Endodermal cell (in vitro differentiated cells): ENCODE measurements around the gene CHST11. TPM values are rescaled to one million over a fixed set of nuclear protein-coding genes. Genes with fewer than 3 reads are reported as not detected.

Experiments
- DNase-seq: peaks from one replicate; pipeline ENCODE4 v3.0.0-alpha.2; 2017
- H3K27ac ChIP-seq: 2 replicates; pipeline ENCODE4 v1.5.1; 2013; ENCODE audit warnings: mild to moderate bottlenecking, low read depth, low read length, moderate library complexity
- H3K27me3 ChIP-seq: 2 replicates; pipeline ENCODE4 v1.6.1; 2013; ENCODE audit warnings: mild to moderate bottlenecking, low read length, moderate library complexity; ENCODE audit not compliant: insufficient read depth, control insufficient read depth, poor library complexity, severe bottlenecking
- H3K36me3 ChIP-seq: 2 replicates; pipeline ENCODE4 v1.7.0; 2013; ENCODE audit warnings: mild to moderate bottlenecking, low read length, moderate library complexity; ENCODE audit not compliant: control insufficient read depth, insufficient read depth
- H3K4me1 ChIP-seq: one replicate; pipeline ENCODE4 v1.7.0; 2013; ENCODE audit warnings: low read length; ENCODE audit not compliant: control insufficient read depth, insufficient read depth
- H3K4me3 ChIP-seq: 2 replicates; pipeline ENCODE4 v1.5.1; 2013; ENCODE audit warnings: mild to moderate bottlenecking, low read length, moderate library complexity
- H3K9ac ChIP-seq: 2 replicates; pipeline ENCODE4 v1.6.1; 2013; ENCODE audit warnings: mild to moderate bottlenecking, low read length, moderate library complexity; ENCODE audit not compliant: poor library complexity, severe bottlenecking; ENCODE audit errors: extremely low read depth
- H3K9me3 ChIP-seq: 2 replicates; pipeline ENCODE4 v1.6.1; 2013; ENCODE audit warnings: mild to moderate bottlenecking, low read length, moderate library complexity; ENCODE audit not compliant: control insufficient read depth
- H3K27ac Mint-ChIP-seq: 2 replicates; pipeline ENCODE4 v1.8.0; 2020; ENCODE audit warnings: mixed read lengths
- H3K27me3 Mint-ChIP-seq: 2 replicates; pipeline ENCODE4 v1.8.0; 2021; ENCODE audit warnings: mild to moderate bottlenecking, mixed read lengths; ENCODE audit not compliant: insufficient read depth
- H3K36me3 Mint-ChIP-seq: 2 replicates; pipeline ENCODE4 v1.8.0; 2020; ENCODE audit warnings: low read depth, mixed read lengths
- H3K4me1 Mint-ChIP-seq: 2 replicates; pipeline ENCODE4 v1.8.0; 2020; ENCODE audit warnings: mixed read lengths
- H3K4me3 Mint-ChIP-seq: 2 replicates; pipeline ENCODE4 v1.8.0; 2020; ENCODE audit warnings: mild to moderate bottlenecking, moderate library complexity, mixed read lengths
- H3K9me3 Mint-ChIP-seq: 2 replicates; pipeline ENCODE4 v1.8.0; 2020; ENCODE audit warnings: mild to moderate bottlenecking, mixed read lengths
- CTCF ChIP-seq: fragments of 200-600 bp; sonication (generic); conservative IDR thresholded peaks from 2 replicates; pipeline ENCODE4 v1.5.0; 2021; ENCODE audit warnings: antibody characterized with exemption, mild to moderate bottlenecking
- WGBS, 2 experiments: methylation state at CpG; one replicate each; pipeline versions ENCODE4 v1.1.5 to v1.1.7; 2013; ENCODE audit warnings: missing lambda C conversion rate in 2 of 2, mixed read lengths in 1 of 2; ENCODE audit not compliant: insufficient coverage in 1 of 2, insufficient read length in 1 of 2; 5-methylcytosine and 5-hydroxymethylcytosine counted together
- total RNA-seq, 2 donors: library from RNA; stranded (reverse); fragmentation: NEBNext Ultra II Directional in 1 of 2; extraction: Animal tissue kit (Norgen Biotek cat#: 25700) in 1 of 2; gene quantifications; 2 replicates in 1 of 2; 3 replicates in 1 of 2; pipeline ENCODE4 v1.2.1, GENCODE V29; 2021

Gene CHST11
- total RNA-seq, 2 donors from 2014 or later: 30.7 to 36.2 TPM

- Mint-ChIP-seq H3K36me3 (peaks cover 22% of the 10 kb centered on the region), H3K27ac (no peak overlapping the region), H3K4me3 (no peak overlapping the region), H3K27me3 (no peaks in the 10 kb centered on the region), H3K9me3 (peaks cover 15% of the 10 kb centered on the region), H3K4me1 (no peaks in the 10 kb centered on the region)
- WGBS, 2 experiments: 88 to 95% methylated on average over 17 to 19 of the region's 19 CpGs
- H3K27me3 ChIP-seq: no peaks in the 10 kb centered on the region
- no peak overlapping the region for H3K4me3 ChIP-seq
- H3K27ac ChIP-seq: no peak overlapping the region
- no peak for DNase-seq
- no peaks in the 10 kb centered on the region for H3K4me1 ChIP-seq
- no peak for TF ChIP-seq CTCF
- no peak overlapping the region for H3K9ac ChIP-seq
- H3K36me3 ChIP-seq: peaks cover 21% of the 10 kb centered on the region
- H3K9me3 ChIP-seq: peaks cover 18% of the 10 kb centered on the region
These were observed 235.2 kb downstream of the CHST11 start for GRCh38 chr12:104691721-104692556.

- Histone ChIP-seq H3K9ac (no peak overlapping the region), H3K36me3 (peaks cover 21% of the 10 kb centered on the region), H3K4me3 (no peak overlapping the region), H3K27ac (no peak overlapping the region), H3K27me3 (no peaks in the 10 kb centered on the region), H3K9me3 (peaks cover 18% of the 10 kb centered on the region), H3K4me1 (no peaks in the 10 kb centered on the region)
- Mint-ChIP-seq H3K27ac (no peak overlapping the region), H3K4me3 (no peak overlapping the region), H3K36me3 (peaks cover 22% of the 10 kb centered on the region), H3K9me3 (peaks cover 15% of the 10 kb centered on the region), H3K4me1 (no peaks in the 10 kb centered on the region), H3K27me3 (no peaks in the 10 kb centered on the region)
- 75 to 86% methylated on average over 2 to 4 of the region's 4 CpGs for WGBS, 2 experiments
- no peak for TF ChIP-seq CTCF
- no peak for DNase-seq
These were observed 235.9 kb downstream of the CHST11 start for GRCh38 chr12:104692557-104693218.

- no peaks in the 10 kb centered on the region for H3K4me1 ChIP-seq
- Mint-ChIP-seq H3K9me3 (peaks cover 15% of the 10 kb centered on the region), H3K4me3 (no peak overlapping the region), H3K27ac (no peak overlapping the region), H3K4me1 (no peaks in the 10 kb centered on the region), H3K36me3 (peaks cover 22% of the 10 kb centered on the region), H3K27me3 (no peaks in the 10 kb centered on the region)
- no peak overlapping the region for H3K27ac ChIP-seq
- 94% methylated on average over 3 of the region's 3 CpGs; no CpG with 5 or more reads in 1 of the 2 experiments for WGBS, 2 experiments
- no peak overlapping the region for H3K4me3 ChIP-seq
- H3K27me3 ChIP-seq: no peaks in the 10 kb centered on the region
- no peak for TF ChIP-seq CTCF
- H3K9ac ChIP-seq: no peak overlapping the region
- peaks cover 21% of the 10 kb centered on the region for H3K36me3 ChIP-seq
- peaks cover 18% of the 10 kb centered on the region for H3K9me3 ChIP-seq
- no peak for DNase-seq
These were observed 236.7 kb downstream of the CHST11 start for GRCh38 chr12:104693493-104693892.
